ENCODE data around the gene CDH4. TPM values are rescaled to one million over a fixed set of nuclear protein-coding genes. Genes with fewer than 3 reads are reported as not detected.

The CDH4 gene
- total and polyA plus RNA-seq, 8 donors = under 0.01 to 2.2 (median 0.11) TPM; not detected in 2

GRCh38 chr20:61735503-61735785 lies 483.4 kb downstream of the CDH4 start:
- H3K4me3 ChIP-seq = no peak overlapping the region
- no peak overlapping the region for H3K27ac ChIP-seq
- intact Hi-C loops (cut with DNase I; ENCODE audit: low total_unique reads) = no loop called here
- no peaks in the 10 kb centered on the region for H3K4me1 ChIP-seq
- no peak for DNase-seq
- WGBS, 5 donors = 71 to 90% (median 79%) methylated on average over 10 to 11 of the region's 11 CpGs
- peaks cover 0 to 89% (median 0%) of the 10 kb centered on the region in 3 donors for H3K27me3 ChIP-seq
- no peak for TF ChIP-seq EP300 (IDR thresholded peaks at IDR 0.05)
- no peak for TF ChIP-seq POLR2A (IDR thresholded peaks at IDR 0.05)
- no peak for TF ChIP-seq CTCF (IDR thresholded peaks at IDR 0.05)
- TF ChIP-seq POLR2AphosphoS5 (IDR thresholded peaks at IDR 0.05) = no peak
- H3K9me3 ChIP-seq = no peaks in the 10 kb centered on the region
- no peaks in the 10 kb centered on the region for H3K36me3 ChIP-seq

GRCh38 chr20:61736001-61736635 lies 484.1 kb downstream of the CDH4 start:
- no peaks in the 10 kb centered on the region for H3K4me1 ChIP-seq
- no peak for DNase-seq
- WGBS, 5 donors = 55 to 63% (median 57%) methylated on average over 6 to 10 of the region's 10 CpGs
- H3K4me3 ChIP-seq = no peak overlapping the region
- intact Hi-C loops (cut with DNase I; ENCODE audit: low total_unique reads) = no loop called here
- no peaks in the 10 kb centered on the region for H3K36me3 ChIP-seq
- H3K27ac ChIP-seq = no peak overlapping the region
- TF ChIP-seq CTCF (IDR thresholded peaks at IDR 0.05) (no peak), POLR2AphosphoS5 (IDR thresholded peaks at IDR 0.05) (no peak), EP300 (IDR thresholded peaks at IDR 0.05) (no peak), POLR2A (IDR thresholded peaks at IDR 0.05) (no peak)
- H3K9me3 ChIP-seq = no peaks in the 10 kb centered on the region
- H3K27me3 ChIP-seq = peaks cover 0 to 82% (median 0%) of the 10 kb centered on the region in 3 donors

GRCh38 chr20:61736751-61737310 lies 484.8 kb downstream of the CDH4 start:
- Histone ChIP-seq H3K4me1 (no peaks in the 10 kb centered on the region), H3K9me3 (no peaks in the 10 kb centered on the region), H3K27me3 (peaks cover 0 to 75% (median 0%) of the 10 kb centered on the region in 3 donors), H3K36me3 (no peaks in the 10 kb centered on the region), H3K4me3 (no peak overlapping the region), H3K27ac (no peak overlapping the region)
- WGBS, 5 donors = 65 to 74% (median 72%) methylated on average over 10 to 14 of the region's 14 CpGs
- no peak for DNase-seq
- TF ChIP-seq CTCF (IDR thresholded peaks at IDR 0.05) (no peak), EP300 (IDR thresholded peaks at IDR 0.05) (no peak), POLR2AphosphoS5 (IDR thresholded peaks at IDR 0.05) (no peak), POLR2A (IDR thresholded peaks at IDR 0.05) (no peak)
- intact Hi-C loops (cut with DNase I; ENCODE audit: low total_unique reads) = no loop called here

- H3K27me3 ChIP-seq = peaks cover 0 to 74% (median 0%) of the 10 kb centered on the region in 3 donors
- H3K36me3 ChIP-seq = no peaks in the 10 kb centered on the region
- intact Hi-C loops (cut with DNase I; ENCODE audit: low total_unique reads) = no loop called here
- no peak for DNase-seq
- no peak overlapping the region for H3K4me3 ChIP-seq
- no peak for TF ChIP-seq POLR2A (IDR thresholded peaks at IDR 0.05)
- TF ChIP-seq CTCF (IDR thresholded peaks at IDR 0.05) = no peak
- no peak for TF ChIP-seq EP300 (IDR thresholded peaks at IDR 0.05)
- TF ChIP-seq POLR2AphosphoS5 (IDR thresholded peaks at IDR 0.05) = no peak
- no peaks in the 10 kb centered on the region for H3K9me3 ChIP-seq
- no peak overlapping the region for H3K27ac ChIP-seq
- no peaks in the 10 kb centered on the region for H3K4me1 ChIP-seq
- 76 to 88% (median 86%) methylated on average over 4 to 8 of the region's 8 CpGs for WGBS, 5 donors
These were observed 485.3 kb downstream of the CDH4 start for GRCh38 chr20:61737346-61737745.
